ENCODE data around the gene SP7. TPM values are rescaled to one million over a fixed set of nuclear protein-coding genes. Genes with fewer than 3 reads are reported as not detected.

Gene SP7
- total RNA-seq, 2 donors from 2014 or later, result not detected

DNA sequence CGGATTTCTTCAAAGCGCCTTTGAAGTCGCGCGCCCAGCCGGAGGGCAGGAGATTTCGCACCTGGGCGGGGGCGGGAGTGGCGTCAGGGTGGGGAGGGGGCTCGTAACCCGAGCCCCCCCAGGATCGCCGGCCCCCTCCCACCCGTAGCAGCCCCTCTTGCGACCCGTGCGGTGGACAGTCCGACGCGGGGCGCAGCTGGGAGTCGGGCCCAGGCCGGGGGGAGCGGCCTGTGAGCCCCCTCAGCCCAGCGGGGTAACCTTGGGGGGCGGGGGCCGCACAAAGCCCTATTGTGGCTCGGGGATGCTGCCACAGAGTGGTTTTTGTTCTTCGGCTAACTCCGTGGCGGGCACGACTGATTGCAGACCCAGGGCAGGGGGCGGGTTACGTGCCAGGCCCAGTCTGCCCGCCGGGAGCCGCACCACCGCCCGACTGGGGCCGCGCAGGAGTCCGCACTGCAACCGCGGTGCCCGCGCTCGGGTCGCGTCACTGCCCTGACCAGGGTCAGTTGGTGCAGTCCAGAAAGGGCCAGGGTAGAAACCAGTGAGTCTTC, 10.6 kb downstream of the SP7 start:
- H3K27me3 ChIP-seq (ENCODE audit: control insufficient read depth, insufficient read depth, low read length, poor library complexity, severe bottlenecking), result peaks cover 7% of the 10 kb centered on the region
- H3K27me3 Mint-ChIP-seq (ENCODE audit: insufficient read depth), result peaks cover 60% of the 10 kb centered on the region
- H3K9ac ChIP-seq (ENCODE audit: extremely low read depth, low read length, poor library complexity, severe bottlenecking), result peak overlapping the region; percentile 59
- peak overlapping the region; percentile 51 for H3K4me3 Mint-ChIP-seq
- no peaks in the 10 kb centered on the region for H3K36me3 Mint-ChIP-seq (ENCODE audit: low read depth)
- DNase-seq, result peak; percentile 80
- WGBS, 2 experiments (ENCODE audit: insufficient coverage in 1 of 2, insufficient read length in 1 of 2), result 0 to 3% methylated on average over 6 to 50 of the region's 50 CpGs
- peak overlapping the region; percentile 76 for H3K27ac ChIP-seq (ENCODE audit: low read depth, low read length)
- no peaks in the 10 kb centered on the region for H3K9me3 Mint-ChIP-seq
- peak overlapping the region; percentile 76 for H3K4me3 ChIP-seq (ENCODE audit: low read length)
- TF ChIP-seq, protein P1, sequence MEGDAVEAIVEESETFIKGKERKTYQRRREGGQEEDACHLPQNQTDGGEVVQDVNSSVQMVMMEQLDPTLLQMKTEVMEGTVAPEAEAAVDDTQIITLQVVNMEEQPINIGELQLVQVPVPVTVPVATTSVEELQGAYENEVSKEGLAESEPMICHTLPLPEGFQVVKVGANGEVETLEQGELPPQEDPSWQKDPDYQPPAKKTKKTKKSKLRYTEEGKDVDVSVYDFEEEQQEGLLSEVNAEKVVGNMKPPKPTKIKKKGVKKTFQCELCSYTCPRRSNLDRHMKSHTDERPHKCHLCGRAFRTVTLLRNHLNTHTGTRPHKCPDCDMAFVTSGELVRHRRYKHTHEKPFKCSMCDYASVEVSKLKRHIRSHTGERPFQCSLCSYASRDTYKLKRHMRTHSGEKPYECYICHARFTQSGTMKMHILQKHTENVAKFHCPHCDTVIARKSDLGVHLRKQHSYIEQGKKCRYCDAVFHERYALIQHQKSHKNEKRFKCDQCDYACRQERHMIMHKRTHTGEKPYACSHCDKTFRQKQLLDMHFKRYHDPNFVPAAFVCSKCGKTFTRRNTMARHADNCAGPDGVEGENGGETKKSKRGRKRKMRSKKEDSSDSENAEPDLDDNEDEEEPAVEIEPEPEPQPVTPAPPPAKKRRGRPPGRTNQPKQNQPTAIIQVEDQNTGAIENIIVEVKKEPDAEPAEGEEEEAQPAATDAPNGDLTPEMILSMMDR (conservative IDR thresholded peaks at IDR 0.05), result peak; percentile 17
- no peaks in the 10 kb centered on the region for H3K9me3 ChIP-seq (ENCODE audit: control insufficient read depth, low read length)
- no peak overlapping the region for H3K27ac Mint-ChIP-seq
- H3K36me3 ChIP-seq (ENCODE audit: control insufficient read depth, insufficient read depth, low read length), result no peaks in the 10 kb centered on the region
- H3K4me1 Mint-ChIP-seq, result peaks cover 28% of the 10 kb centered on the region
- peaks cover 16% of the 10 kb centered on the region for H3K4me1 ChIP-seq (ENCODE audit: control insufficient read depth, insufficient read depth, low read length)

DNA sequence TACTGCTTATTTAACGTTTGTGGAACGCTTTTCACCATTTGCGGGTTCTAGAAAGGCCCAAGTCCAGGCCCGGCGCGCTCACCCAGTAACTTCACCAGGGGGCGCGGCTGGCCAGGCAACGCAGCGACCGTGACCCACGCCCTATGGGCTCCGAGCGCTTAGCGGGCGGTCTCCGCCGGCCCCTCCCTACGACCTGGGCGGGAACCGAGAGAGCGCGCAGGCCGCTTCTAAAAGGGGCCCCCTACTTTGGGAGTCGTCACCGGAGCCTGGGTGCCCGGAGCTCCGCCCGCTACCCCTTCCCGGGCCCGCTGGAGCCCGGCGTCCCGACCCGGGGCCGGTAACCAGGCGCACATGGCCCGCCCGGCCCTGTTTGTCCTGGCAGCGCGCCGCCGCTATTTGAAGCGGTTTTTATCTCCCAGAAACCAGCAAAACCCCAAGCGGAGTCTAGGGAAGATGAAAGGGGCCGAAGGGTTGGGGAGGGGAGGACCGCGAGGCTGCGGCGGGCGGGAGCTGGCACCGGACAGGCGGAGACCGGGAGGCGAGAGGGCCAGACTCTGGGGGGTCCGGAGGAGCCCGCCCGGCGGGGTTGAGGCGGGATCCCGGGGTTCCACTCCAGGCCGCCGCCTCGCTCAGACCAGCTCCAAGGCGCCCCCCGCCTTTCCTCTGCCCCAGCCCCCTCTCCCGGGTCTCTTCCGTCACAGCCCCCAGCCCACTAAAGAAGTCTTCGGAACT, 11.2 kb downstream of the SP7 start:
- H3K36me3 ChIP-seq (ENCODE audit: control insufficient read depth, insufficient read depth, low read length), result no peaks in the 10 kb centered on the region
- peak; percentile 96 for DNase-seq
- Mint-ChIP-seq H3K27ac (peak overlapping the region; percentile 40), H3K4me1 (peaks cover 28% of the 10 kb centered on the region), H3K27me3 (ENCODE audit: insufficient read depth) (peaks cover 56% of the 10 kb centered on the region), H3K36me3 (ENCODE audit: low read depth) (no peaks in the 10 kb centered on the region), H3K9me3 (no peaks in the 10 kb centered on the region), H3K4me3 (peak overlapping the region; percentile 51)
- no peaks in the 10 kb centered on the region for H3K9me3 ChIP-seq (ENCODE audit: control insufficient read depth, low read length)
- peaks cover 7% of the 10 kb centered on the region for H3K27me3 ChIP-seq (ENCODE audit: control insufficient read depth, insufficient read depth, low read length, poor library complexity, severe bottlenecking)
- WGBS, 2 experiments (ENCODE audit: insufficient coverage in 1 of 2, insufficient read length in 1 of 2), result 0 to 1% methylated on average over 22 to 69 of the region's 69 CpGs
- peak overlapping the region; percentile 76 for H3K27ac ChIP-seq (ENCODE audit: low read depth, low read length)
- H3K4me1 ChIP-seq (ENCODE audit: control insufficient read depth, insufficient read depth, low read length), result peaks cover 16% of the 10 kb centered on the region
- H3K4me3 ChIP-seq (ENCODE audit: low read length), result peak overlapping the region; percentile 76
- TF ChIP-seq, protein P1 (conservative IDR thresholded peaks at IDR 0.05), result peak; percentile 86
- peak overlapping the region; percentile 59 for H3K9ac ChIP-seq (ENCODE audit: extremely low read depth, low read length, poor library complexity, severe bottlenecking)

DNA sequence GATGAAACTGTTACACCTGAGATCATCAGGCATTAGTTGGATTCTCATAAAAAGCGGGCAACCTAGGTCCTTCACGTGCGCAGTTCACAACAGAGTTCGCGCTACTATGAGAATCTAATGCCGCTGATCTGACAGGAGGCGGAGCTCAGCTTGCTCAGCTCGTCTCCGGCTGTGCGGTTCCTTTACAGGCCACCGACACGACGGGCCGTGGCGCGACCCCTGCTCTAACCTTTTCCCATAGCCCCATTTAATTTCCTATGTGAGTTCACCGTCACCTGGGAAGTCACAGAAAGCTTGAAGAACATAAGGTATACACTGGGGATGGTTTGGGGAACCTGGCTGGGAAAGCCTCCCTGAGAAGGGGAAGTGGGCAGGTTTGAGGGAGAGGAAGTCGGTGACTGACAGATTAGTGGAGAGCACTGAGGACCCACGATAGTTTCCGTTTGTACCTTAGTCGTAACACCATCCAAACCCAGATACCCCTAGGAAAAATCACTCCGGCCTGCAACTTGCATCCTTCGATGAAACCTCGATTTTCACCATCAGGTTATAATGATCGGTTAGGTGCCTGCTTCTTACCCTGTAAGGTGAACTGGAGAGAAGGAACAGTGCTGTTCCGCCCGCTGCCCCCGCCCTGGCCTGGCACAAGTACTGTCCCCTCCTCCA, 11.9 kb downstream of the SP7 start:
- Histone ChIP-seq H3K27ac (ENCODE audit: low read depth, low read length) (no peak overlapping the region), H3K36me3 (ENCODE audit: control insufficient read depth, insufficient read depth, low read length) (peaks cover 3% of the 10 kb centered on the region), H3K9ac (ENCODE audit: extremely low read depth, low read length, poor library complexity, severe bottlenecking) (no peak overlapping the region), H3K27me3 (ENCODE audit: control insufficient read depth, insufficient read depth, low read length, poor library complexity, severe bottlenecking) (peaks cover 7% of the 10 kb centered on the region), H3K4me1 (ENCODE audit: control insufficient read depth, insufficient read depth, low read length) (peaks cover 16% of the 10 kb centered on the region), H3K4me3 (ENCODE audit: low read length) (peak overlapping the region; percentile 76), H3K9me3 (ENCODE audit: control insufficient read depth, low read length) (no peaks in the 10 kb centered on the region)
- peaks cover 54% of the 10 kb centered on the region for H3K27me3 Mint-ChIP-seq (ENCODE audit: insufficient read depth)
- peaks cover 28% of the 10 kb centered on the region for H3K4me1 Mint-ChIP-seq
- H3K27ac Mint-ChIP-seq, result peak overlapping the region; percentile 69
- DNase-seq, result peak; percentile 75
- peak overlapping the region; percentile 51 for H3K4me3 Mint-ChIP-seq
- WGBS, 2 experiments (ENCODE audit: insufficient coverage in 1 of 2, insufficient read length in 1 of 2), result 32 to 34% methylated on average over 17 to 28 of the region's 28 CpGs
- TF ChIP-seq, protein P1 (conservative IDR thresholded peaks at IDR 0.05), result no peak
- H3K9me3 Mint-ChIP-seq, result no peaks in the 10 kb centered on the region
- H3K36me3 Mint-ChIP-seq (ENCODE audit: low read depth), result no peaks in the 10 kb centered on the region
